Measurements from ENCODE around the gene BTNL9. TPM values are rescaled to one million over a fixed set of nuclear protein-coding genes. Genes with fewer than 3 reads are reported as not detected.
A peak's percentile ranks its signal among the peaks of the same experiment; 100 is the strongest.

The BTNL9 gene
- polyA plus RNA-seq, 3 donors, result not detected

DNA sequence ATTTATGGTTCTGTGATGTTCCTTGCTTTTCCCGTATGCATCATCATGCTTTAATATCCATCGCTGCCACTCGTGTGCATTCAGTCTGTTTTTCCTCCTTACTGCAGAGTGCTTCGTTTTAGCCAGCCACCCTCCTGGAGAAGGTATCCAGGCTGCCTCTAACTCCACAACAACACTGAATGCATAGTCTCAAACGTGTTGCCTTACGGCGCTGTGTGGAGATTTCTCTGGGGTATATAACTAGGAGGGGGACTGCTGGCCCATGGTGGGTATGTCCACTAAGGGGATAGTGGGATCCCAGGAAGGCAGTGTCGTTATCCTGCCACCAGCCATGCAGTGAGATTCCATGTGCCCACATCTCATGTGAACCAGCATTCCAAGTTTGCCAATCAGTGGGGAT is 16.4 kb downstream of the BTNL9 start:
- peaks cover 73 to 92% of the 10 kb centered on the region in 2 donors for H3K27me3 ChIP-seq (ENCODE audit: control insufficient read depth in 2 of 2, insufficient read depth in 2 of 2, low read length in 2 of 2)
- H3K27me3 Mint-ChIP-seq (ENCODE audit: low read depth in 3 of 3), result peaks cover 77 to 97% (median 86%) of the 10 kb centered on the region in 3 donors
- 95% methylated on average over 4 of the region's 8 CpGs for WGBS (ENCODE audit: insufficient coverage)

DNA sequence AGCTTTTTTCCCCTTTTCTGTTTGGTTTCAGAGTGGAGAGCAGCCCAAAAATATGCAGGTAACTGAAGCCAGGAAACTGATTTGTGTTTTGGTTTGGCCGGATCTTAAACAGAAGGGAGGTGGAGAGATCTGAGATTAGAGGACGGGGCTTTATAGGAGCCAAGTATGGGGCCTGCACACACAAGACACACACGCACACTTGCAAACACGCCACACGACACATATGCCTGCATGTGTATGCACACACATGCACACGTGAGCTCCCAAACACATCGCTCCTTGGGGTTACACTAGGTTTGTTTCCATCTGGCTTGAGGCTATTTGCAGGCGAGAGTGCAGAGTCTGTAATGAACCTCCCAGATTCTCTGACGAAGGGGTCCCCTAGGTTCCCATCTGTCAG is 18.3 kb downstream of the BTNL9 start:
- no peak overlapping the region for H3K27ac Mint-ChIP-seq
- Histone ChIP-seq H3K79me2 (ENCODE audit: insufficient read depth, low read length) (no peaks in the 10 kb centered on the region), H4K20me1 (ENCODE audit: insufficient read depth, low read length) (no peaks in the 10 kb centered on the region), H3K4me2 (replicated peaks; ENCODE audit: extremely low read depth, low read length, poor library complexity, severe bottlenecking) (no peak overlapping the region), H3K9ac (ENCODE audit: insufficient read depth, low read length, poor library complexity, severe bottlenecking) (no peak overlapping the region), H3K27me3 (ENCODE audit: control insufficient read depth in 2 of 2, insufficient read depth in 2 of 2, low read length in 2 of 2) (peaks cover 74 to 94% of the 10 kb centered on the region in 2 donors), H3K36me3 (replicated peaks in 1 of 2; ENCODE audit: control insufficient read depth in 1 of 2, insufficient read depth in 2 of 2, low read length in 2 of 2) (no peaks in the 10 kb centered on the region), H3K4me3 (replicated peaks in 1 of 3; ENCODE audit: low read depth in 2 of 3, low read length in 3 of 3) (no peak overlapping the region), H2AFZ (ENCODE audit: insufficient read depth, low read depth, low read length, poor library complexity, severe bottlenecking) (no peak overlapping the region), H3K4me1 (ENCODE audit: control insufficient read depth in 1 of 2, insufficient read depth in 2 of 2, low read length in 2 of 2) (peaks cover 0 to 4% of the 10 kb centered on the region in 2 donors), H3K27ac (ENCODE audit: low read depth in 1 of 2, low read length in 2 of 2) (no peak overlapping the region), H3K9me3 (replicated peaks in 1 of 2; ENCODE audit: control insufficient read depth in 1 of 2, insufficient read depth in 1 of 2, low read length in 2 of 2) (peaks cover 0 to 40% of the 10 kb centered on the region in 2 donors)
- peaks cover 3 to 4% of the 10 kb centered on the region in 2 donors for H3K36me3 Mint-ChIP-seq
- TF ChIP-seq, protein P1, sequence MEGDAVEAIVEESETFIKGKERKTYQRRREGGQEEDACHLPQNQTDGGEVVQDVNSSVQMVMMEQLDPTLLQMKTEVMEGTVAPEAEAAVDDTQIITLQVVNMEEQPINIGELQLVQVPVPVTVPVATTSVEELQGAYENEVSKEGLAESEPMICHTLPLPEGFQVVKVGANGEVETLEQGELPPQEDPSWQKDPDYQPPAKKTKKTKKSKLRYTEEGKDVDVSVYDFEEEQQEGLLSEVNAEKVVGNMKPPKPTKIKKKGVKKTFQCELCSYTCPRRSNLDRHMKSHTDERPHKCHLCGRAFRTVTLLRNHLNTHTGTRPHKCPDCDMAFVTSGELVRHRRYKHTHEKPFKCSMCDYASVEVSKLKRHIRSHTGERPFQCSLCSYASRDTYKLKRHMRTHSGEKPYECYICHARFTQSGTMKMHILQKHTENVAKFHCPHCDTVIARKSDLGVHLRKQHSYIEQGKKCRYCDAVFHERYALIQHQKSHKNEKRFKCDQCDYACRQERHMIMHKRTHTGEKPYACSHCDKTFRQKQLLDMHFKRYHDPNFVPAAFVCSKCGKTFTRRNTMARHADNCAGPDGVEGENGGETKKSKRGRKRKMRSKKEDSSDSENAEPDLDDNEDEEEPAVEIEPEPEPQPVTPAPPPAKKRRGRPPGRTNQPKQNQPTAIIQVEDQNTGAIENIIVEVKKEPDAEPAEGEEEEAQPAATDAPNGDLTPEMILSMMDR (IDR thresholded peaks at IDR 0.05), result no peak
- intact Hi-C loops (cut with micrococcal nuclease), result no loop called here
- H3K4me3 Mint-ChIP-seq, result peak overlapping the region in 1 of 2 donors; percentile 71
- peaks cover 75 to 97% (median 81%) of the 10 kb centered on the region in 3 donors for H3K27me3 Mint-ChIP-seq (ENCODE audit: low read depth in 3 of 3)
- 95% methylated on average over 5 of the region's 9 CpGs for WGBS (ENCODE audit: insufficient coverage)
- H3K4me1 Mint-ChIP-seq, result peaks cover 4% of the 10 kb centered on the region
- H3K9me3 Mint-ChIP-seq, result peaks cover 2 to 32% (median 14%) of the 10 kb centered on the region in 7 donors
- DNase-seq, result no peak

More for the DNA sequence above, 16.4 kb downstream of the BTNL9 start:
- intact Hi-C loops (cut with micrococcal nuclease), result no loop called here
- Histone ChIP-seq H3K27ac (ENCODE audit: low read depth in 1 of 2, low read length in 2 of 2) (no peak overlapping the region), H4K20me1 (ENCODE audit: insufficient read depth, low read length) (no peaks in the 10 kb centered on the region), H3K79me2 (ENCODE audit: insufficient read depth, low read length) (no peaks in the 10 kb centered on the region), H3K4me1 (ENCODE audit: control insufficient read depth in 1 of 2, insufficient read depth in 2 of 2, low read length in 2 of 2) (peaks cover 0 to 11% of the 10 kb centered on the region in 2 donors), H2AFZ (ENCODE audit: insufficient read depth, low read depth, low read length, poor library complexity, severe bottlenecking) (no peak overlapping the region), H3K4me2 (replicated peaks; ENCODE audit: extremely low read depth, low read length, poor library complexity, severe bottlenecking) (no peak overlapping the region), H3K9ac (ENCODE audit: insufficient read depth, low read length, poor library complexity, severe bottlenecking) (no peak overlapping the region), H3K4me3 (replicated peaks in 1 of 3; ENCODE audit: low read depth in 2 of 3, low read length in 3 of 3) (no peak overlapping the region), H3K36me3 (replicated peaks in 1 of 2; ENCODE audit: control insufficient read depth in 1 of 2, insufficient read depth in 2 of 2, low read length in 2 of 2) (no peaks in the 10 kb centered on the region), H3K9me3 (replicated peaks in 1 of 2; ENCODE audit: control insufficient read depth in 1 of 2, insufficient read depth in 1 of 2, low read length in 2 of 2) (peaks cover 0 to 35% of the 10 kb centered on the region in 2 donors)
- Mint-ChIP-seq H3K36me3 (peaks cover 4 to 10% of the 10 kb centered on the region in 2 donors), H3K9me3 (peaks cover 0 to 30% (median 16%) of the 10 kb centered on the region in 7 donors), H3K27ac (no peak overlapping the region), H3K4me3 (peak overlapping the region in 1 of 2 donors; percentile 62), H3K4me1 (peaks cover 11% of the 10 kb centered on the region)
- DNase-seq, result no peak
- TF ChIP-seq, protein P1 (IDR thresholded peaks at IDR 0.05), result no peak

Data from CD14-positive monocyte (primary cell).